HuH-7 (cell line): Measurements from ENCODE around the gene SERBP1.
"Not testable (repeated sequence)": the region's sequence is repeated elsewhere in the genome, so short reads cannot be mapped to it uniquely, and the experiment has no call there.

Source experiments
- DNase-seq: peaks from one replicate; pipeline ENCODE4 v3.0.0; 2011; ENCODE audit warnings: low spot score

The SERBP1 gene

GRCh38 chr1:67430358-67431155 is at the start of gene SERBP1:
SERBP1 (minus strand) TSS chr1:67430402; CDS start chr1:67430300, 102 bp downstream.
- peak; percentile 82 for DNase-seq

- no peak for DNase-seq
Measured at GRCh38 chr1:67479146-67479891, 49.1 kb upstream of the SERBP1 start.

- no peak for DNase-seq
Measured at GRCh38 chr1:67476906-67477305, 46.7 kb upstream of the SERBP1 start.

GRCh38 chr1:67476006-67476482 is 45.8 kb upstream of the SERBP1 start:
- no peak for DNase-seq

- DNase-seq: no peak
Measured at GRCh38 chr1:67472056-67472455, 41.9 kb upstream of the SERBP1 start.

GRCh38 chr1:67469431-67469830 is 39.2 kb upstream of the SERBP1 start:
- no peak for DNase-seq

- DNase-seq: no peak
Measured at GRCh38 chr1:67468066-67468718, 38.0 kb upstream of the SERBP1 start.

- DNase-seq: no peak
Measured at GRCh38 chr1:67465375-67465774, 35.2 kb upstream of the SERBP1 start.

GRCh38 chr1:67464746-67465145 is 34.5 kb upstream of the SERBP1 start:
- no peak for DNase-seq

GRCh38 chr1:67464058-67464457 is 33.9 kb upstream of the SERBP1 start:
- DNase-seq: no peak

GRCh38 chr1:67463298-67463955 is 33.2 kb upstream of the SERBP1 start:
- no peak for DNase-seq

- no peak for DNase-seq
Measured at GRCh38 chr1:67460676-67461500, 30.7 kb upstream of the SERBP1 start.

- DNase-seq: no peak
Measured at GRCh38 chr1:67459068-67459467, 28.9 kb upstream of the SERBP1 start.

GRCh38 chr1:67458663-67459062 is 28.5 kb upstream of the SERBP1 start:
- DNase-seq: no peak

GRCh38 chr1:67457247-67457646 is 27.0 kb upstream of the SERBP1 start:
- no peak for DNase-seq

- no peak for DNase-seq
Measured at GRCh38 chr1:67451815-67452214, 21.6 kb upstream of the SERBP1 start.

GRCh38 chr1:67451356-67451755 is 21.2 kb upstream of the SERBP1 start:
- no peak for DNase-seq

- no peak for DNase-seq
Measured at GRCh38 chr1:67446893-67447292, 16.7 kb upstream of the SERBP1 start.

GRCh38 chr1:67446014-67446413 is 15.8 kb upstream of the SERBP1 start:
- DNase-seq: not testable (repeated sequence)

GRCh38 chr1:67441739-67442281 is 11.6 kb upstream of the SERBP1 start:
- DNase-seq: no peak

GRCh38 chr1:67441183-67441582 is 11.0 kb upstream of the SERBP1 start:
- DNase-seq: no peak
